Stimulated activated CD8-positive, alpha-beta memory T cell treated with anti-CD3 and anti-CD28 coated beads, Interleukin-12 subunit alpha, Interleukin-12 subunit beta, amount 100 ng/mL, for 24 hours (primary cell): ENCODE results near the gene SCN3A.

Experiments used
- DNase-seq: peaks from one replicate; pipeline ENCODE4 v3.0.0-alpha.2; 2020; ENCODE audit errors: extremely low read depth

SCN3A gene

GRCh38 chr2:165056564-165056963 is 147.3 kb downstream of the SCN3A start:
- no peak for DNase-seq

GRCh38 chr2:165055082-165055851 is 148.6 kb downstream of the SCN3A start:
- DNase-seq = no peak

- DNase-seq = no peak
Observed at GRCh38 chr2:165054652-165055051, 149.2 kb downstream of the SCN3A start.

GRCh38 chr2:165044505-165045303 is 159.1 kb downstream of the SCN3A start:
- DNase-seq = no peak
